ENCODE data around the gene MOB2. TPM values are rescaled to one million over a fixed set of nuclear protein-coding genes. Genes with fewer than 3 reads are reported as not detected.

MOB2 gene
- total and polyA plus RNA-seq, 2 of the 13 experiments (the other 11 are each of a cell fraction or from before 2014, with no cell fraction given) = 21.8 to 27.7 TPM

DNA sequence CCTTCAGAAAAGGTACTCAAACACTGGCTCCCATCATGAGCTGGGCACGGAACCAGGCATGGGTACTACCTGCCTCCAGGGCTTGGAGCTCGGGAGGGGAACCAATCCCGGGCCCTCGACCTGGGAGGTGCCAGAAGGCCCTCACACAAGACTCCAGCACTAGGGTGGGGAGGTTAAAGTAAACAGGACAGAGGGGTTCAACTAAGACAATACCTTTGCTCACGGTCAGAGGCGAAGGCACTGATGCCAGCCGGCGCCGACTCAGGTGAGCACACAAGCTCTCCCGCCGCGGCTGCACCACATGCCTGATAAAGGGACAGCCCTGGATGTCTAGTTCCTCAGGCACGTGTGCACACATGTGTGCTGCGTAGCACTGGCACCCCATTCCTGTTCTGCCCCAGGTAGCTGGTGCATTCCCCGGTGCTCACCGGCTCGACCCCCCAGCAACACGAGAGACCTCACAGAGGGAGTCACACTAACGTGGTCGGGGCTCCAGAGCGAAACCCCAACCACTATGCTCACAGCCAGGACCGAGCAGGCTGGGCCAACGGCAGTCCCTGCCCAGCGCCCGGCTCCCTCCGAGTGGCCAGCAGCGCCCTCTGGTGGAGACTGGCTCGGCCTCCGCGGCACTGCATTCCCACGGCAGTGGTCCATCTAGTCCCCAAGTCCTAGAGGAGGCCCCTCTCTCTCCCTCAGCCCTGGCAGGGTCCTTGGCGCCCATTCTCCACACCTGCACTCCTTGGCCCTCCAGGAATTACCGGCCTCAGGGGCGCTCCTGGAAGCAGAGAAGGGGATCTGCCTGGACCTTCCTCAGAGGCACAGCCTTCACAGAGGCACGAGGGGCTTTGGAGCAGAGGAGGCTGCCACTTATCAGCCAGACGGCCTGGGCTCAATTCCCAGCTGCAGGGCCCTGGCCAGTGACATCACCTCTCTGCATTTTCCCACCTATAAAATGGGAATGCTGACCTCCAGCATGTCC is 28.8 kb upstream of the MOB2 start (continued):
- TF ChIP-seq ZNF687 (CRISPR knock-in tag; IDR thresholded peaks at IDR 0.05) (peak; percentile 44; the same call in 1 of the 2 replicates), KLF11 (CRISPR knock-in tag; IDR thresholded peaks at IDR 0.05) (no peak), ARNTL (CRISPR knock-in tag; IDR thresholded peaks at IDR 0.05) (no peak), HIVEP1 (CRISPR knock-in tag; IDR thresholded peaks at IDR 0.05) (peak; percentile 53; the same call in 1 of the 2 replicates), ZNF275 (CRISPR knock-in tag; IDR thresholded peaks at IDR 0.05; ENCODE audit: borderline replicate concordance) (no peak), ZNF414 (CRISPR knock-in tag; IDR thresholded peaks at IDR 0.05) (no peak), ZNF788 (CRISPR knock-in tag; IDR thresholded peaks at IDR 0.05; ENCODE audit: borderline replicate concordance) (peak; percentile 52; the same call in 1 of the 2 replicates), ZNF121 (CRISPR knock-in tag; IDR thresholded peaks at IDR 0.05) (peak; percentile 54; the same call in 1 of the 2 replicates), KDM4B (CRISPR knock-in tag; IDR thresholded peaks at IDR 0.05) (0 out of 2 replicates have a peak, but pooled peaks have one; percentile 15)
- TF ChIP-seq, protein P1, sequence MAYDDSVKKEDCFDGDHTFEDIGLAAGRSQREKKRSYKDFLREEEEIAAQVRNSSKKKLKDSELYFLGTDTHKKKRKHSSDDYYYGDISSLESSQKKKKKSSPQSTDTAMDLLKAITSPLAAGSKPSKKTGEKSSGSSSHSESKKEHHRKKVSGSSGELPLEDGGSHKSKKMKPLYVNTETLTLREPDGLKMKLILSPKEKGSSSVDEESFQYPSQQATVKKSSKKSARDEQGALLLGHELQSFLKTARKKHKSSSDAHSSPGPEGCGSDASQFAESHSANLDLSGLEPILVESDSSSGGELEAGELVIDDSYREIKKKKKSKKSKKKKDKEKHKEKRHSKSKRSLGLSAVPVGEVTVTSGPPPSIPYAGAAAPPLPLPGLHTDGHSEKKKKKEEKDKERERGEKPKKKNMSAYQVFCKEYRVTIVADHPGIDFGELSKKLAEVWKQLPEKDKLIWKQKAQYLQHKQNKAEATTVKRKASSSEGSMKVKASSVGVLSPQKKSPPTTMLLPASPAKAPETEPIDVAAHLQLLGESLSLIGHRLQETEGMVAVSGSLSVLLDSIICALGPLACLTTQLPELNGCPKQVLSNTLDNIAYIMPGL (CRISPR knock-in tag; IDR thresholded peaks at IDR 0.05; ENCODE audit: borderline replicate concordance in 1 of 2, low read depth in 1 of 2) = 0 out of 4 replicates have a peak, but pooled peaks of 1 of the 2 experiments have one; percentile 44
- TF ChIP-seq, protein P2, sequence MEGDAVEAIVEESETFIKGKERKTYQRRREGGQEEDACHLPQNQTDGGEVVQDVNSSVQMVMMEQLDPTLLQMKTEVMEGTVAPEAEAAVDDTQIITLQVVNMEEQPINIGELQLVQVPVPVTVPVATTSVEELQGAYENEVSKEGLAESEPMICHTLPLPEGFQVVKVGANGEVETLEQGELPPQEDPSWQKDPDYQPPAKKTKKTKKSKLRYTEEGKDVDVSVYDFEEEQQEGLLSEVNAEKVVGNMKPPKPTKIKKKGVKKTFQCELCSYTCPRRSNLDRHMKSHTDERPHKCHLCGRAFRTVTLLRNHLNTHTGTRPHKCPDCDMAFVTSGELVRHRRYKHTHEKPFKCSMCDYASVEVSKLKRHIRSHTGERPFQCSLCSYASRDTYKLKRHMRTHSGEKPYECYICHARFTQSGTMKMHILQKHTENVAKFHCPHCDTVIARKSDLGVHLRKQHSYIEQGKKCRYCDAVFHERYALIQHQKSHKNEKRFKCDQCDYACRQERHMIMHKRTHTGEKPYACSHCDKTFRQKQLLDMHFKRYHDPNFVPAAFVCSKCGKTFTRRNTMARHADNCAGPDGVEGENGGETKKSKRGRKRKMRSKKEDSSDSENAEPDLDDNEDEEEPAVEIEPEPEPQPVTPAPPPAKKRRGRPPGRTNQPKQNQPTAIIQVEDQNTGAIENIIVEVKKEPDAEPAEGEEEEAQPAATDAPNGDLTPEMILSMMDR (CRISPR knock-in tag; IDR thresholded peaks at IDR 0.05) = peak; percentile 98
